SK-N-SH (cell line): Measurements from ENCODE around the gene SIM2. TPM values are rescaled to one million over a fixed set of nuclear protein-coding genes. Genes with fewer than 3 reads are reported as not detected.

Experiments used
- CTCF ChIA-PET: fragments of 300-600, 350-600 bp; formaldehyde crosslinking; extraction: SDS; loops from one replicate; lab custom pipeline; 2021; lab: Yijun Ruan, JAX
- POLR2A ChIA-PET: fragments of 350-600 bp; sonication (Branson Sonifier 250); formaldehyde crosslinking; extraction: SDS; loops from one replicate; lab custom pipeline; 2020; ENCODE audit warnings: antibody characterized with exemption, inconsistent platforms; lab: Yijun Ruan, JAX
- DNase-seq: peaks from one replicate; pipeline ENCODE4 v3.0.0; 2012
- H2AFZ ChIP-seq: fragments of 200-600 bp; sonication (generic); 2 replicates; pipeline ENCODE4 v1.8.1; 2016; ENCODE audit warnings: antibody characterized with exemption, mild to moderate bottlenecking, low read depth
- H3F3A ChIP-seq: fragments of 200-600 bp; sonication (generic); replicated peaks from 2 replicates; pipeline ENCODE3; 2016; ENCODE audit warnings: antibody characterized with exemption, mild to moderate bottlenecking; ENCODE audit not compliant: insufficient read depth
- H3K27ac ChIP-seq, 2 experiments: fragments of 200-500 bp in 1 of 2; fragments of 200-600 bp in 1 of 2; sonication (Bioruptor generic) in 1 of 2; sonication (generic), shearing (Covaris generic) in 1 of 2; 2 replicates each; pipeline versions ENCODE4 v1.5.1 to v1.6.1; 2014 to 2016; ENCODE audit warnings: low read depth in 2 of 2, inconsistent platforms in 1 of 2, low read length in 1 of 2, mild to moderate bottlenecking in 1 of 2, mixed read lengths in 1 of 2
- H3K27me3 ChIP-seq: fragments of 200-600 bp; sonication (generic), shearing (Covaris generic); 2 replicates; pipeline ENCODE4 v1.6.1; 2016; ENCODE audit warnings: mixed run types; ENCODE audit not compliant: insufficient read depth
- H3K36me3 ChIP-seq, 2 experiments: fragments of 200-500 bp in 1 of 2; fragments of 200-600 bp in 1 of 2; sonication (Bioruptor generic) in 1 of 2; sonication (generic) in 1 of 2; replicated peaks in 1 of 2; 2 replicates each; pipeline versions ENCODE3 to v1.5.1; 2014 to 2016; ENCODE audit warnings: low read length in 1 of 2, mild to moderate bottlenecking in 1 of 2; ENCODE audit not compliant: insufficient read depth in 2 of 2, control insufficient read depth in 1 of 2
- H3K4me1 ChIP-seq, 2 experiments: fragments of 200-500 bp in 1 of 2; fragments of 200-600 bp in 1 of 2; sonication (Bioruptor generic) in 1 of 2; sonication (generic), shearing (Covaris generic) in 1 of 2; 2 replicates each; pipeline versions ENCODE4 v1.5.1 to v1.6.1; 2014 to 2016; ENCODE audit warnings: low read depth in 1 of 2, low read length in 1 of 2, mixed run types in 1 of 2; ENCODE audit not compliant: insufficient read depth in 2 of 2, control insufficient read depth in 1 of 2
- H3K4me2 ChIP-seq: fragments of 200-600 bp; sonication (generic), shearing (Covaris generic); 2 replicates; pipeline ENCODE4 v1.6.1; 2017; ENCODE audit warnings: mixed run types
- H3K4me3 ChIP-seq, 2 experiments: fragments of 200-500 bp in 1 of 2; fragments of 200-600 bp in 1 of 2; sonication (Bioruptor generic) in 1 of 2; sonication (generic), shearing (Covaris generic) in 1 of 2; 2 replicates each; pipeline versions ENCODE4 v1.5.1 to v1.8.1; 2014 to 2016; ENCODE audit warnings: low read depth in 2 of 2, inconsistent platforms in 1 of 2, low read length in 1 of 2, mild to moderate bottlenecking in 1 of 2, mixed read lengths in 1 of 2, moderate library complexity in 1 of 2
- H3K79me2 ChIP-seq: fragments of 200-600 bp; sonication (generic); 2 replicates; pipeline ENCODE4 v1.8.1; 2017; ENCODE audit warnings: mild to moderate bottlenecking; ENCODE audit not compliant: insufficient read depth
- H3K9ac ChIP-seq: fragments of 200-600 bp; sonication (generic); 2 replicates; pipeline ENCODE4 v1.6.1; 2017; ENCODE audit warnings: mixed run types
- H3K9me2 ChIP-seq: fragments of 200-600 bp; sonication (generic); 2 replicates; pipeline ENCODE4 v1.6.1; 2017; ENCODE audit warnings: mixed run types
- H3K9me3 ChIP-seq: fragments of 200-600 bp; sonication (generic); 2 replicates; pipeline ENCODE4 v1.6.1; 2017; ENCODE audit warnings: mixed run types, mild to moderate bottlenecking, moderate library complexity
- H4K20me1 ChIP-seq: fragments of 200-600 bp; sonication (generic); 2 replicates; pipeline ENCODE4 v1.6.1; 2017; ENCODE audit warnings: mild to moderate bottlenecking, mixed run types; ENCODE audit not compliant: insufficient read depth
- CHD2 ChIP-seq: fragments of 150-350 bp; IDR thresholded peaks from 2 replicates; pipeline ENCODE4 v1.6.1; 2018; ENCODE audit warnings: low read length; ENCODE audit not compliant: partially characterized antibody
- ELF1 ChIP-seq: IDR thresholded peaks from 2 replicates; pipeline ENCODE4 v1.4.0; 2012
- FOSL2 ChIP-seq: IDR thresholded peaks from 2 replicates; pipeline ENCODE4 v1.4.0; 2012; ENCODE audit warnings: low read depth, mild to moderate bottlenecking, moderate library complexity, borderline replicate concordance
- FOXJ3 ChIP-seq: sonication (generic); formaldehyde crosslinking; IDR thresholded peaks from 2 replicates; pipeline ENCODE4 v1.5.1; 2020; ENCODE audit warnings: mild to moderate bottlenecking, missing genetic modification reagents
- GABPA ChIP-seq: IDR thresholded peaks from 2 replicates; pipeline ENCODE4 v1.4.0; 2012; ENCODE audit warnings: low read depth, mild to moderate bottlenecking
- JUND ChIP-seq: IDR thresholded peaks from 2 replicates; pipeline ENCODE4 v1.4.0; 2012
- MEF2A ChIP-seq: IDR thresholded peaks from 2 replicates; pipeline ENCODE4 v1.4.0; 2012; ENCODE audit warnings: low read depth, borderline replicate concordance
- MXI1 ChIP-seq: IDR thresholded peaks from 2 replicates; pipeline ENCODE4 v1.6.1; 2012; ENCODE audit warnings: mild to moderate bottlenecking, low read depth, low read length, improper control_type of control experiment
- NFIC ChIP-seq: IDR thresholded peaks from 2 replicates; pipeline ENCODE4 v1.4.0; 2012; ENCODE audit warnings: borderline replicate concordance
- NRF1 ChIP-seq: IDR thresholded peaks from 2 replicates; pipeline ENCODE4 v1.6.1; 2012; ENCODE audit warnings: low read depth, mild to moderate bottlenecking, low read length
- RAD21 ChIP-seq: IDR thresholded peaks from 2 replicates; pipeline ENCODE4 v1.6.1; 2012; ENCODE audit warnings: mild to moderate bottlenecking, low read length
- RFX5 ChIP-seq: IDR thresholded peaks from 2 replicates; pipeline ENCODE4 v1.6.1; 2012; ENCODE audit warnings: mild to moderate bottlenecking, improper control_type of control experiment, low read length
- RXRA ChIP-seq: IDR thresholded peaks from 2 replicates; pipeline ENCODE4 v1.4.0; 2012; ENCODE audit warnings: low read depth, mild to moderate bottlenecking, borderline replicate concordance
- SIN3A ChIP-seq: IDR thresholded peaks from 2 replicates; pipeline ENCODE4 v1.6.1; 2012; ENCODE audit warnings: low read depth, mild to moderate bottlenecking, low read length, moderate library complexity, borderline replicate concordance
- SMC3 ChIP-seq: IDR thresholded peaks from 2 replicates; pipeline ENCODE4 v1.6.1; 2012; ENCODE audit warnings: low read depth, low read length, improper control_type of control experiment
- TAF1 ChIP-seq: IDR thresholded peaks from 2 replicates; pipeline ENCODE4 v1.6.1; 2012; ENCODE audit warnings: low read depth, mild to moderate bottlenecking, low read length, moderate library complexity, borderline replicate concordance
- TCF12 ChIP-seq: IDR thresholded peaks from 2 replicates; pipeline ENCODE4 v1.4.0; 2012
- TEAD4 ChIP-seq: IDR thresholded peaks from 2 replicates; pipeline ENCODE4 v1.4.0; 2012; ENCODE audit warnings: mild to moderate bottlenecking, borderline replicate concordance; ENCODE audit not compliant: insufficient read depth
- WGBS: methylation state at CpG from one replicate; pipeline ENCODE4 v1.1.6; 2017; ENCODE audit warnings: low lambda C conversion rate; 5-methylcytosine and 5-hydroxymethylcytosine counted together
- polyA plus RNA-seq, 3 experiments: library from polyadenylated mRNA; depleted of rRNA; stranded (reverse); fragments of >200 nt; gene quantifications; 2 replicates each; pipeline ENCODE4 v1.2.3, GENCODE V29; 2012
- TF ChIP-seq, protein P1 (sequence below): IDR thresholded peaks from 2 replicates; pipeline ENCODE4 v1.4.0; 2012; ENCODE audit warnings: low read depth
- TF ChIP-seq, protein P2 (sequence below): IDR thresholded peaks from 2 replicates; pipeline ENCODE4; 2012
- TF ChIP-seq, protein P3 (sequence below): IDR thresholded peaks from 2 replicates; pipeline ENCODE4 v1.4.0; 2012; ENCODE audit warnings: low read depth, borderline replicate concordance
- TF ChIP-seq, protein P4 (sequence below): fragments of 200-600 bp; sonication (generic); IDR thresholded peaks from 2 replicates; pipeline ENCODE4 v1.6.1; 2017; ENCODE audit warnings: antibody characterized with exemption, mild to moderate bottlenecking, moderate library complexity
- TF ChIP-seq, protein P5 (sequence below): fragments of 150-350 bp; IDR thresholded peaks from 2 replicates; pipeline ENCODE4 v1.6.1; 2017; ENCODE audit warnings: antibody characterized with exemption, low read length, low read depth, borderline replicate concordance

The SIM2 gene
- polyA plus RNA-seq, 1 of the 3 experiments (the other 2 are of a cell fraction), result not detected

DNA sequence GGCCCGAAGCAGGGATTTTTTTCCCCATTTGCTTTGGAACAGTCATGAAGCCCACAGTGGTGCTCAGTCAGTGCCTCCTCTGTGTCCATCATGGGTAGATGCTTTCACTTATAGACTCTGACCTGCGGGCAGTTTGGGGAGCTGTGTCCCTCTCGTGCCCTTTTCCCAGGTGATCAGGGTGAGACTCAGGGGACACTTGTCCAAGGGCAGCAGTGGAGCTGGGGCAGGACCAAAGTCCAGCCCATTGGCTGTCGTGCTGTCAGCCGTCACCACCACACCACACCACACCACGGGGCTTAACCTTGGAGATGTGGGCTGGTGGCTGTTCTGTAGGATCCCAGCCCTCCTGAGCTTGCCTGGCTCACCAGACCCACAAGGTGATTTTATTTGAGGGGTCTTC lies 34.9 kb downstream of the SIM2 start:
- no peaks in the 10 kb centered on the region for H4K20me1 ChIP-seq
- H3K9me2 ChIP-seq, result no peaks in the 10 kb centered on the region
- no peaks in the 10 kb centered on the region for H3K36me3 ChIP-seq
- H3K4me3 ChIP-seq, result no peak overlapping the region
- peaks cover 27% of the 10 kb centered on the region for H3K27me3 ChIP-seq
- H3K9ac ChIP-seq, result no peak overlapping the region
- DNase-seq, result no peak
- no peak overlapping the region for H3K4me2 ChIP-seq
- CTCF ChIA-PET, result interaction anchor here (1.0 to 1.9 kb wide), 2 partner anchors 14 kb away, joined by 3 to 4 read pairs; no protein-coding TSS in a partner anchor
- H3K27ac ChIP-seq, result no peak overlapping the region
- no peaks in the 10 kb centered on the region for H3F3A ChIP-seq
- POLR2A ChIA-PET, result no interaction called here
- H3K9me3 ChIP-seq, result no peaks in the 10 kb centered on the region
- H3K4me1 ChIP-seq, result peaks cover 0 to 5% of the 10 kb centered on the region in 2 experiments; a peak in 1 of 4 replicates
- no peaks in the 10 kb centered on the region for H3K79me2 ChIP-seq
- WGBS, result 47% methylated on average over 2 of the region's 6 CpGs
- TF ChIP-seq FOSL2 (no peak), SMC3 (no peak), FOXJ3 (CRISPR knock-in tag) (no peak), CHD2 (no peak), ELF1 (no peak), NFIC (no peak), TEAD4 (no peak), TCF12 (no peak), GABPA (no peak), MEF2A (no peak), JUND (no peak)
- TF ChIP-seq, protein P1, sequence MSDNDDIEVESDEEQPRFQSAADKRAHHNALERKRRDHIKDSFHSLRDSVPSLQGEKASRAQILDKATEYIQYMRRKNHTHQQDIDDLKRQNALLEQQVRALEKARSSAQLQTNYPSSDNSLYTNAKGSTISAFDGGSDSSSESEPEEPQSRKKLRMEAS, result no peak
- TF ChIP-seq, protein P2, sequence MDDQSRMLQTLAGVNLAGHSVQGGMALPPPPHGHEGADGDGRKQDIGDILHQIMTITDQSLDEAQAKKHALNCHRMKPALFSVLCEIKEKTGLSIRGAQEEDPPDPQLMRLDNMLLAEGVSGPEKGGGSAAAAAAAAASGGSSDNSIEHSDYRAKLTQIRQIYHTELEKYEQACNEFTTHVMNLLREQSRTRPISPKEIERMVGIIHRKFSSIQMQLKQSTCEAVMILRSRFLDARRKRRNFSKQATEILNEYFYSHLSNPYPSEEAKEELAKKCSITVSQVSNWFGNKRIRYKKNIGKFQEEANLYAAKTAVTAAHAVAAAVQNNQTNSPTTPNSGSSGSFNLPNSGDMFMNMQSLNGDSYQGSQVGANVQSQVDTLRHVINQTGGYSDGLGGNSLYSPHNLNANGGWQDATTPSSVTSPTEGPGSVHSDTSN, result no peak
- H2AFZ ChIP-seq, result no peak overlapping the region

DNA sequence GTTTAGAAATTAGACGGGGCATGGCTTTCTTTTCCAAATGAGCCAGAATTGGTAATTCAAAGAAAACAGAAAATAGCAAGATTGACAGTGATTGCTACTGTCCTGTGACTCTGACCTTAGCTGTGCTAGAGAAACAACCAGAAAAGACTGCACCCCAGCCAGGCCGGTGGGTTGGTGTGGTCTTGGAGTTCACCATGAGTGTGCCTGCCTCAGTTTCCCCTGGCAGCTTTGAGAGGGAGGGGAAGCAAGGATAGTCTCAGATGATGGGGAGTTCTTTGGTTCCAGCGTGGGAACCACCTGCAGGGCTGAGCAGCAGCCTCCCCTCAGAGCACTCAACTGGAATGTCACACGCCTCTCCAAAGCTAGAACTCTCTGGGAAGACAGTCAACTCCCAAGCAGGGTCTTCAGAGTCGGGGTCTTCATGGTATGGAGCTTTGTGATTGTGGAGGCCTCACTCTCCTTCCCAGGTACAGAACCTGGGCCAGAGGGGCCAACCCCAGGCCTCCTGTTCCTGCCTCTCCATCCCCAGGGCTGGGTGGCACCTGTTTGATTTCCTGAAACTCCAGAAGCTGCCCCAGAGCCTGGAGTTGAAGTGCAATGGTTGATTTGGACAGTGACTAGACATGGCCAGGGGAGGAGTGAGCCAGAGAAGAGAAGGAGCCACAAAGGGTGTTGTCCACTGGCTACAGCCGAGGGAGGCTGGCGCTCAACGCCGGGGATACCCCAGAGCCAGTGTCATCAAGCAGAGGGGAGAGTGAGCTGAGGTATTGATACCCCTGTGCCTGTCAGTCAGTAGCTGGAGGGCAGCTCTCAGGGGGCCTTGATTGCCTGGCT lies 35.7 kb downstream of the SIM2 start:
- Histone ChIP-seq H3K27ac (no peak overlapping the region), H4K20me1 (no peaks in the 10 kb centered on the region), H3F3A (no peaks in the 10 kb centered on the region), H3K79me2 (no peaks in the 10 kb centered on the region), H3K9me3 (no peaks in the 10 kb centered on the region), H3K36me3 (no peaks in the 10 kb centered on the region), H3K4me3 (no peak overlapping the region), H3K27me3 (peaks cover 20% of the 10 kb centered on the region), H3K9ac (no peak overlapping the region), H3K4me1 (peaks cover 0 to 5% of the 10 kb centered on the region in 2 experiments; a peak in 1 of 4 replicates), H3K9me2 (no peaks in the 10 kb centered on the region), H3K4me2 (no peak overlapping the region), H2AFZ (no peak overlapping the region)
- CTCF ChIA-PET, result interaction anchor here (1.0 to 2.3 kb wide), 3 partner anchors 13 to 15 kb away, joined by 3 to 11 read pairs (median 4); no protein-coding TSS in a partner anchor
- DNase-seq, result no peak
- WGBS, result 74% methylated on average over 8 of the region's 9 CpGs
- POLR2A ChIA-PET, result no interaction called here
- no peak for TF ChIP-seq RAD21
- no peak for TF ChIP-seq RXRA
- no peak for TF ChIP-seq TAF1
- TF ChIP-seq FOXJ3 (CRISPR knock-in tag), result no peak
- TF ChIP-seq, protein P3, sequence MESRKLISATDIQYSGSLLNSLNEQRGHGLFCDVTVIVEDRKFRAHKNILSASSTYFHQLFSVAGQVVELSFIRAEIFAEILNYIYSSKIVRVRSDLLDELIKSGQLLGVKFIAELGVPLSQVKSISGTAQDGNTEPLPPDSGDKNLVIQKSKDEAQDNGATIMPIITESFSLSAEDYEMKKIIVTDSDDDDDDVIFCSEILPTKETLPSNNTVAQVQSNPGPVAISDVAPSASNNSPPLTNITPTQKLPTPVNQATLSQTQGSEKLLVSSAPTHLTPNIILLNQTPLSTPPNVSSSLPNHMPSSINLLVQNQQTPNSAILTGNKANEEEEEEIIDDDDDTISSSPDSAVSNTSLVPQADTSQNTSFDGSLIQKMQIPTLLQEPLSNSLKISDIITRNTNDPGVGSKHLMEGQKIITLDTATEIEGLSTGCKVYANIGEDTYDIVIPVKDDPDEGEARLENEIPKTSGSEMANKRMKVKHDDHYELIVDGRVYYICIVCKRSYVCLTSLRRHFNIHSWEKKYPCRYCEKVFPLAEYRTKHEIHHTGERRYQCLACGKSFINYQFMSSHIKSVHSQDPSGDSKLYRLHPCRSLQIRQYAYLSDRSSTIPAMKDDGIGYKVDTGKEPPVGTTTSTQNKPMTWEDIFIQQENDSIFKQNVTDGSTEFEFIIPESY, result no peak
- no peak for TF ChIP-seq FOSL2
- no peak for TF ChIP-seq SIN3A
- no peak for TF ChIP-seq MXI1
- TF ChIP-seq NRF1, result no peak
- TF ChIP-seq RFX5, result no peak
- TF ChIP-seq, protein P4, sequence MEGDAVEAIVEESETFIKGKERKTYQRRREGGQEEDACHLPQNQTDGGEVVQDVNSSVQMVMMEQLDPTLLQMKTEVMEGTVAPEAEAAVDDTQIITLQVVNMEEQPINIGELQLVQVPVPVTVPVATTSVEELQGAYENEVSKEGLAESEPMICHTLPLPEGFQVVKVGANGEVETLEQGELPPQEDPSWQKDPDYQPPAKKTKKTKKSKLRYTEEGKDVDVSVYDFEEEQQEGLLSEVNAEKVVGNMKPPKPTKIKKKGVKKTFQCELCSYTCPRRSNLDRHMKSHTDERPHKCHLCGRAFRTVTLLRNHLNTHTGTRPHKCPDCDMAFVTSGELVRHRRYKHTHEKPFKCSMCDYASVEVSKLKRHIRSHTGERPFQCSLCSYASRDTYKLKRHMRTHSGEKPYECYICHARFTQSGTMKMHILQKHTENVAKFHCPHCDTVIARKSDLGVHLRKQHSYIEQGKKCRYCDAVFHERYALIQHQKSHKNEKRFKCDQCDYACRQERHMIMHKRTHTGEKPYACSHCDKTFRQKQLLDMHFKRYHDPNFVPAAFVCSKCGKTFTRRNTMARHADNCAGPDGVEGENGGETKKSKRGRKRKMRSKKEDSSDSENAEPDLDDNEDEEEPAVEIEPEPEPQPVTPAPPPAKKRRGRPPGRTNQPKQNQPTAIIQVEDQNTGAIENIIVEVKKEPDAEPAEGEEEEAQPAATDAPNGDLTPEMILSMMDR, result no peak
- no peak for TF ChIP-seq GABPA
- TF ChIP-seq TCF12, result no peak
- TF ChIP-seq, protein P5, sequence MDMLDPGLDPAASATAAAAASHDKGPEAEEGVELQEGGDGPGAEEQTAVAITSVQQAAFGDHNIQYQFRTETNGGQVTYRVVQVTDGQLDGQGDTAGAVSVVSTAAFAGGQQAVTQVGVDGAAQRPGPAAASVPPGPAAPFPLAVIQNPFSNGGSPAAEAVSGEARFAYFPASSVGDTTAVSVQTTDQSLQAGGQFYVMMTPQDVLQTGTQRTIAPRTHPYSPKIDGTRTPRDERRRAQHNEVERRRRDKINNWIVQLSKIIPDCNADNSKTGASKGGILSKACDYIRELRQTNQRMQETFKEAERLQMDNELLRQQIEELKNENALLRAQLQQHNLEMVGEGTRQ, result no peak
